HEK293T (cell line): ENCODE measurements around the gene PFKM.

ENCODE experiments used
- ARNT ChIP-seq: fragments of 450-650 bp; IDR thresholded peaks from 2 replicates; pipeline ENCODE4 v1.6.1; 2017; ENCODE audit warnings: mild to moderate bottlenecking
- BHLHE40 ChIP-seq: fragments of 450-650 bp; IDR thresholded peaks from 2 replicates; pipeline ENCODE4 v1.6.1; 2016; ENCODE audit warnings: mild to moderate bottlenecking, moderate library complexity, borderline replicate concordance
- ELF4 ChIP-seq: fragments of 450-650 bp; IDR thresholded peaks from 2 replicates; pipeline ENCODE4 v1.6.1; 2017; ENCODE audit warnings: antibody characterized with exemption
- FOXK2 ChIP-seq: fragments of 450-650 bp; IDR thresholded peaks from 2 replicates; pipeline ENCODE4 v1.6.1; 2016; ENCODE audit warnings: mild to moderate bottlenecking
- FOXM1 ChIP-seq: fragments of 450-650 bp; IDR thresholded peaks from 2 replicates; pipeline ENCODE4 v1.6.1; 2017; ENCODE audit warnings: mild to moderate bottlenecking, borderline replicate concordance
- HDGF ChIP-seq: fragments of 450-650 bp; IDR thresholded peaks from 2 replicates; pipeline ENCODE4 v1.6.1; 2017; ENCODE audit warnings: antibody characterized with exemption, borderline replicate concordance
- L3MBTL2 ChIP-seq: fragments of 450-650 bp; conservative IDR thresholded peaks from 2 replicates; pipeline ENCODE4 v1.6.1; 2016; ENCODE audit warnings: mild to moderate bottlenecking
- SP1 ChIP-seq: fragments of 450-650 bp; IDR thresholded peaks from 2 replicates; pipeline ENCODE4 v1.6.1; 2017
- SUZ12 ChIP-seq: fragments of 450-650 bp; IDR thresholded peaks from 2 replicates; pipeline ENCODE4 v1.6.1; 2016; ENCODE audit warnings: mild to moderate bottlenecking
- TARDBP ChIP-seq: fragments of 450-650 bp; IDR thresholded peaks from 2 replicates; pipeline ENCODE4 v1.6.1; 2016
- TF ChIP-seq, protein P1 (sequence below): fragments of 450-650 bp; IDR thresholded peaks from 2 replicates; pipeline ENCODE4 v1.6.1; 2016

DNA sequence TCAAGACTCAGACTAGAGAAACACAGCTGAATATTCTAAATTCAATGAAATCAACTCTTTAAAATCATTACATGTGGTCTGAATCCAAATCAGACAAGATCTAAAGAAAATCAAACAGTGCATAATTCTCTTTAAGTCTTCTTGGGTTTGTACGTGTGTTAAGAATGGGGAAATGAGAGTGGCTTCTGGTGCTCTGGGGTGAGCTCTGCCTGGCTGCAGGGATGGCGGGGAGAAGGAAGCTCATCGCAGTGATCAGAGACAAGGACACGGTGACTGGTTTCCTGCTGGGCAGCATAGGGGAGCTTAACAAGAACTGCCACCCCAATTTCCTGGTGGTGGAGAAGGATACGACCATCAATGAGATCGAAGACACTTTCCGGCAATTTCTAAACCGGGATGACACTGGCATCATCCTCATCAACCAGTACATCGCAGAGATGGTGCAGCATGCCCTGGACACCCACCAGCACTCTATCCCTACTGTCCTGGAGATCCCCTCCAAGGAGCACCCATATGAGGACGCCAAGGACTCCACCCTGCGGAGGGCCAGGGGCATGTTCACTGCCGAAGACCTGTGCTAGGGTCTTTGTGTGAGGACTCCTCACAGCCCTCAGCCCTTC lies 34.2 kb upstream of the PFKM start:
- TF ChIP-seq SP1, result no peak
- TF ChIP-seq ELF4, result no peak
- TF ChIP-seq BHLHE40, result no peak
- TF ChIP-seq, protein P1, sequence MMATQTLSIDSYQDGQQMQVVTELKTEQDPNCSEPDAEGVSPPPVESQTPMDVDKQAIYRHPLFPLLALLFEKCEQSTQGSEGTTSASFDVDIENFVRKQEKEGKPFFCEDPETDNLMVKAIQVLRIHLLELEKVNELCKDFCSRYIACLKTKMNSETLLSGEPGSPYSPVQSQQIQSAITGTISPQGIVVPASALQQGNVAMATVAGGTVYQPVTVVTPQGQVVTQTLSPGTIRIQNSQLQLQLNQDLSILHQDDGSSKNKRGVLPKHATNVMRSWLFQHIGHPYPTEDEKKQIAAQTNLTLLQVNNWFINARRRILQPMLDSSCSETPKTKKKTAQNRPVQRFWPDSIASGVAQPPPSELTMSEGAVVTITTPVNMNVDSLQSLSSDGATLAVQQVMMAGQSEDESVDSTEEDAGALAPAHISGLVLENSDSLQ, result no peak
- TF ChIP-seq HDGF, result no peak
- no peak for TF ChIP-seq TARDBP
- TF ChIP-seq L3MBTL2, result no peak
- no peak for TF ChIP-seq ARNT
- TF ChIP-seq FOXK2, result no peak
- TF ChIP-seq SUZ12, result no peak
- TF ChIP-seq FOXM1, result no peak
